ENCODE results near the gene MBD1.
A peak's percentile ranks its signal among the peaks of the same experiment; 100 is the strongest.
"Not testable (repeated sequence)": the region's sequence is repeated elsewhere in the genome, so short reads cannot be mapped to it uniquely, and the experiment has no call there.

The MBD1 gene, protein sequence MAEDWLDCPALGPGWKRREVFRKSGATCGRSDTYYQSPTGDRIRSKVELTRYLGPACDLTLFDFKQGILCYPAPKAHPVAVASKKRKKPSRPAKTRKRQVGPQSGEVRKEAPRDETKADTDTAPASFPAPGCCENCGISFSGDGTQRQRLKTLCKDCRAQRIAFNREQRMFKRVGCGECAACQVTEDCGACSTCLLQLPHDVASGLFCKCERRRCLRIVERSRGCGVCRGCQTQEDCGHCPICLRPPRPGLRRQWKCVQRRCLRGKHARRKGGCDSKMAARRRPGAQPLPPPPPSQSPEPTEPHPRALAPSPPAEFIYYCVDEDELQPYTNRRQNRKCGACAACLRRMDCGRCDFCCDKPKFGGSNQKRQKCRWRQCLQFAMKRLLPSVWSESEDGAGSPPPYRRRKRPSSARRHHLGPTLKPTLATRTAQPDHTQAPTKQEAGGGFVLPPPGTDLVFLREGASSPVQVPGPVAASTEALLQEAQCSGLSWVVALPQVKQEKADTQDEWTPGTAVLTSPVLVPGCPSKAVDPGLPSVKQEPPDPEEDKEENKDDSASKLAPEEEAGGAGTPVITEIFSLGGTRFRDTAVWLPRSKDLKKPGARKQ

GRCh38 chr18:50281295-50281971, at the start of gene MBD1:
MBD1 (minus strand) TSS chr18:50281523; CDS start chr18:50279992, 1,531 bp downstream.
- peak; percentile 88 for DNase-seq (ENCODE audit: low read depth)

DNA sequence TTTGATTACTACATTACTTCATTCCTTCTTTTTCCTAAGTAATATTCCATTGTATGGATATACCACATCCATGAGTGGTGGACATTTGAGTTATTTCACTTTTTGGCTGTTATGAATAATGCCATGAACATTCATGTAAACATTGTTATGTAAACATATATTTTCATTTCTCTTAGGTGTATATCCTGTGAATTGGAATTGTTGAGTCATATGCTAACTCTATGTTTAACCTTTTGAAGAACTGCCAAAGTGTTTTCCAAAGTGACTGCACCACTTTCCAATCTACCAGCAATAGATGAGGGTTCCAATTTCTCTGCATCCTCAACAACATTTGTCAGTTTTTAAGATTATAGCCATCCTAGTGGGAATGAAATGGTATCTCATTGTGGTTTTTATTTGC, 48.9 kb upstream of the MBD1 start:
- no peak for DNase-seq (ENCODE audit: low read depth)

GRCh38 chr18:50327983-50328382, 46.7 kb upstream of the MBD1 start:
- no peak for DNase-seq (ENCODE audit: low read depth)

- DNase-seq (ENCODE audit: low read depth), result no peak
These were observed 39.4 kb upstream of the MBD1 start for GRCh38 chr18:50320719-50321118.

- DNase-seq (ENCODE audit: low read depth), result no peak
These were observed 34.0 kb upstream of the MBD1 start for GRCh38 chr18:50315100-50315871.

GRCh38 chr18:50313873-50314460, 32.6 kb upstream of the MBD1 start:
- DNase-seq (ENCODE audit: low read depth), result no peak

DNA sequence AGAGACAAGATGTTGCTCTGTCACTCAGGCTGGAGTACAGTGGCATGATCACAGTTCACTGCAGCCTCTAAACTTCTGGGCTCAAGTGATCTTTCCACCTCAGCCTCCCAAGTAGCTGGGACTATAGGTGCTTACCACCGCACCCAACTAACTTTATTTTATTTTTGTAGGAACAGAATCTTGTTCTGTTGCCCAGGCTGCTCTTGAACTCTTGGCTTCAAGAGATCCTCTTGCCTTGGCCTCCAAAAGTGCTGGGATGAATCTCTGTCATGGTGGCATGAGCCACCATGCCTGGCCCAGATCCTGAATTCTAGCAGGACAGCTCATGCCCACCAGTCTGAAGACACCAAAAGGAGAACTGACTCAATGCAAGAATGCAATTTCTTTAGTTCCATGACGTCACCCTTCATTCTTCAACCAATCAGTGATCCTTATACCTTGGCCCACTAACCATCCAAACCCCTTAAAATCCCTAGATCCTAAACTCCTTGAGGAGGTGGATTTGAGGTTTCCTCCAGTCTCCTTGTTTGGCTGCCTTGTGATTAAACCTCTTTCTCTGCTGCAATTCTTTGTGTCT, 31.8 kb upstream of the MBD1 start:
- no peak for DNase-seq (ENCODE audit: low read depth)

GRCh38 chr18:50312296-50313030, 31.1 kb upstream of the MBD1 start:
- no peak for DNase-seq (ENCODE audit: low read depth)

DNA sequence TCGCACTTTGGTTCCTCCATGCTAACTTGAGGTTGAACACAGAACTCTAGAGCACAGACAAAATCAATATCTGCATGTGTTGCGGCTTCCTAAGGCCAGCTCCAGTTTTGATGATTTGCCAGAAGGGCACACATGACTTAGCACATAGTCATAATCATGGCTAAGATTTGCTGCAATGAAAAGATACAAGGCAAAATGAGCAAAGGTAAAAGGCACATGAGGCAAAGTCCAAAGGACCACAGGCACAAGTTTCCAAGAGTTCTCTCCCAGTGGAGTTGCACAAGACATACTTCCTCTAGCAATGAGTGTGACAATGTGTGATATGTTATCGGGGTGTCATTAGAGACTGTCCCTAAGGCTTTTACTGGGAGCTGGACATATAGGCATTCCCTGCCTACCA, 30.3 kb upstream of the MBD1 start:
- DNase-seq (ENCODE audit: low read depth), result no peak

- DNase-seq (ENCODE audit: low read depth), result no peak
These were observed 28.8 kb upstream of the MBD1 start for GRCh38 chr18:50310080-50310479.

DNA sequence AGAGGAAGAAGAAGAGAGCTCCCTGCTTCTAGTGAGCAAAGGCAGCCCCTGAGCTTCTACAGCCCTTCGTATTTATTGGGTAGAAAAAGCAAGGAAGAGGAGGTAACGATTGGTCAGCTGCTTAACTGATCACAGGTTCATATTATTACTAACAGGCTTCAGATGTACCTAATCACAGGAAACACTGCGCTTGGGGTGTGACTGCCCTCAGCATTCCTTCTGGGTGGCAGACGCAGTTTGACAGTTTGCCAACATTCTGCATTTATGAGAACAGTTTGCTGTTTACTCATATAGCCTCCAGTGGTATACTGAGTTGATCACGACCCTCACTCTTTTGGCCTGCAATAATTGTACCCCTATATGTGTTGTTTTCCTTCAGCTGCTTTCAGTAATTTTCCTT, 27.5 kb upstream of the MBD1 start:
- DNase-seq (ENCODE audit: low read depth), result not testable (repeated sequence)

- peak; percentile 21 for DNase-seq (ENCODE audit: low read depth)
These were observed 26.6 kb upstream of the MBD1 start for GRCh38 chr18:50307738-50308470.

GRCh38 chr18:50307400-50307737, 26.0 kb upstream of the MBD1 start:
- no peak for DNase-seq (ENCODE audit: low read depth)

DNA sequence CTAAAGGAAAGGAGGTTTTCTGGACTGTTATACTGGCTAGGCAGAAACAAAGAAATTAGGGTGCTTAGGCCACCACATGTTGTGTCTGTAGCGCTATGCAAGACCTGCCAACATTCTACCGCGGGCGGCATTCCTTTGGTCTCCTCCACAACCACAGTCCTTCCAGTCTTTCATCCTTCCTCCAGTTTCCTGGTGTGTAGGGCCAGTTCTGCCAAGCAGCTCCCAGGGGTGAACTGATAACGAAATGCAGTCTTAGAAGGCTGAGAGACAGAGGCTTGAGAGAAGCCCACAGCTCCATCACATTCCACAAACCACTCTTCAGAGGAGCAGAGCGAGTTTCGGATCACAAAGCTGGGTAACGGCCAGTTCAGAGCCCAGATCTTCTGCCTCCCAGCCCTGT, 25.6 kb upstream of the MBD1 start:
- DNase-seq (ENCODE audit: low read depth), result no peak

DNA sequence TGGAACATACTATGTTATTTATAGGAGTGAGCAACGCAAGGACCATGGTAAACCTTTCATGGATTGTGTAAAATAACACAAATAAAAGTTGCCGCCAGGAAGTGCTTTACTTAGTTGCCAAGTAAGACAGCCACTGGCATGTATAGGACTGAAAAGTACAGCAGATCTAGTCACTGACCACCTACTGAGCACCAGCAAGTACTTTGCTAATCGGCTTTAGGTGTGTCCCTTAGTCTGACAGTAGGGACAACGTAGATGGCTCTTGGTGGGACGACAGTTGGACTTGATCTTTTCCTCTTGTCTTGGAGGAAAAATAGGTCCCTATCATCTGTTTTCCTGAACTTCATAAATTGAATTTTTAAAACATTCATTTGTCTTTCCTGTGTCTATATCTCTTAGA, 19.8 kb upstream of the MBD1 start:
- DNase-seq (ENCODE audit: low read depth), result no peak

DNA sequence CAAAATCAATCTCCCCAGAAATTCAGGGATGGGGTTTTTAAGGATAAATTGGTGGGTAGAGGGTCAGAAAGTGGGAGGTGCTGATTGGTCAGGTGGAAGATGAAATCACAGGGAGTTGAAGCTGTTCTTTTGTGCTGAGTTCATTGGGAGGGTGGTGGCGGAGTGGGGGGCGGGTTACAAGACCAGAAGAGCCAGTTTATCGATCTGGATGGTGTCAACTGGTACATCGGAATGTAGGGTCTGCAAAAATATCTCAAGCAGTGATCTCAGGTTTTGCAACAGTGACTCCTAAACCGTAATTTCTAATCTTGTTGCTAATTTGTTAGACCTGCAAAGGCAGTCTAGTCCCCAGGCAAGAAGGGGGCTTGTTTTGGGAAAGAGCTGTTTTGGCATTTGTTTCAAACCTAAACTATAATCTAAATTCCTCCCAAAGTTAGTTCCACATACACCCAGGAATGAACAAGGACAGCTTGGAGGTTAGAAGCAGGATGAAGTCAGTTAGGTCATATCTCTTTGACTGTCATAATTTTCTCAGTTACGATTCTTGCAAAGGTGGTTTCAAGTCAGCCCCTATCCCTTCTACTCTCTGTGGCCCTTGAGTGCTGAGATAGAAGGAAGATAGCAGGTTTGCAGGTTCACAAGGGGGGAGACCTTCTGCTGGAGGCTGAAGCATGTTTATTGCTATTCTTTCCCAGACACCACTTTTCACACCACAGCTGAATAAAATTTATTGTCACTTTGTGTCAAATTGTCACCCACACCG, 18.5 kb upstream of the MBD1 start:
- DNase-seq (ENCODE audit: low read depth), result no peak

DNA sequence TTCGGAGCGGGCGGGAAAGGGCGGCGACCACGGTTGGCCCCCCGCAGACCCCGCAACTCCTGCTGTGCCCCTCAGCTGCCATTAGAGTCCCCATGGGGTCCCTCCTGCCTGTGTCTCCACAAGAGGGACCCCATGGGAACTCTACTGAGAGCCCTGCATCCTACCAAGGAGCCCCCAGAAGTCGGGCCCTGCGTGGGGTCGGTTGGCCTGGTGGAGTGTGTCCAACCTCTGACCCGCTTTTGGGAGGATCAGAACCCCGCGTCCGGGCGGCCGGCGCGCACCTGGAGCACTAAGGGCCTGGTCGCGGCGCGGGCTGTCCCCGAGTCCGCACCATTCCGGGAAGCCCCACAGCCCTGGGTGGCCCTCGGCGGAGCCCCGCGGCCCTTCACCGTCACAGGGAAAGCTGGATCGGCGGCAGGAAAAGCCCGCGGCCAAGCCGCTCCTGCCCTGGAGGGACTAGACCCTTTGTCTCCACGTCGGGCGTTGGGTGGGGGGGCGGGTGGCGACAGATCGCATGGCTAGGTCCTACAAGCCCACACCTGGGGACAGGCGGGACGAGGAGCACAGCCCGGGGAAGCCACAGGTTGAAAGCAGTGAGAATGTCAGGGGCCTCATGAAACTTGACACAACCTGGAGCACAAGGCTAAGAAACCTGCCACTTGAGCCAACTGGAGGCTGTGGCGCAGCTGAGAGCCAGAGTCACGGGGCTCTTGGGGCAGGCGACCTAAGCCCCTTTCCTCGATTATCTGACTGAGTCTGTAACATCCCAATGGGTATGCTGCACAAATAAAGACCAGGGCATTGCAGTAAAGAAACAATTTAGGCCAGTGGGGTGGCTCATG, 17.3 kb upstream of the MBD1 start:
- no peak for DNase-seq (ENCODE audit: low read depth)

- peak; percentile 38 for DNase-seq (ENCODE audit: low read depth)
These were observed 16.5 kb upstream of the MBD1 start for GRCh38 chr18:50297621-50298442.

Measured in CMK (cell line).